Endothelial cell (in vitro differentiated cells): Measurements from ENCODE around the gene SBK2. TPM values are rescaled to one million over a fixed set of nuclear protein-coding genes. Genes with fewer than 3 reads are reported as not detected.
"Not testable (repeated sequence)": the region's sequence is repeated elsewhere in the genome, so short reads cannot be mapped to it uniquely, and the experiment has no call there.

Source experiments
- DNase-seq: peaks from one replicate; pipeline ENCODE4 v3.0.0; 2021; ENCODE audit warnings: low spot score
- H3K27ac Mint-ChIP-seq: one replicate; pipeline ENCODE4 v1.8.0; 2021; ENCODE audit warnings: mixed read lengths, inconsistent platforms; ENCODE audit not compliant: unreplicated experiment
- H3K27me3 Mint-ChIP-seq: one replicate; pipeline ENCODE4 v1.8.0; 2021; ENCODE audit warnings: mild to moderate bottlenecking, moderate library complexity, mixed read lengths, inconsistent platforms; ENCODE audit not compliant: unreplicated experiment
- H3K36me3 Mint-ChIP-seq: one replicate; pipeline ENCODE4 v1.8.0; 2021; ENCODE audit warnings: mild to moderate bottlenecking, low read depth, mixed read lengths, inconsistent platforms; ENCODE audit not compliant: unreplicated experiment
- H3K4me1 Mint-ChIP-seq: one replicate; pipeline ENCODE4 v1.8.0; 2021; ENCODE audit warnings: mild to moderate bottlenecking, mixed read lengths, inconsistent platforms; ENCODE audit not compliant: unreplicated experiment
- H3K4me3 Mint-ChIP-seq: one replicate; pipeline ENCODE4 v1.8.0; 2021; ENCODE audit warnings: mild to moderate bottlenecking, mixed read lengths, inconsistent platforms; ENCODE audit not compliant: unreplicated experiment
- H3K9me3 Mint-ChIP-seq: one replicate; pipeline ENCODE4 v1.8.0; 2021; ENCODE audit warnings: mixed read lengths, inconsistent platforms; ENCODE audit not compliant: unreplicated experiment
- CTCF ChIP-seq: fragments of 200-600 bp; sonication (generic); IDR thresholded peaks from one replicate; pipeline ENCODE4 v1.5.0; 2021; ENCODE audit warnings: antibody characterized with exemption; ENCODE audit not compliant: unreplicated experiment
- total RNA-seq: library from RNA; stranded (reverse); fragmentation: NEBNext Ultra II Directional; extraction: Animal tissue kit (Norgen Biotek cat#: 25700); gene quantifications from one replicate; pipeline ENCODE4 v1.2.1, GENCODE V29; 2021; ENCODE audit not compliant: unreplicated experiment

The SBK2 gene
- total RNA-seq, 1 donor from 2014 or later: 0.69 TPM

- TF ChIP-seq CTCF: no peak
- Mint-ChIP-seq H3K9me3 (no peaks in the 10 kb centered on the region), H3K27ac (no peak overlapping the region), H3K27me3 (peaks cover 4% of the 10 kb centered on the region), H3K4me3 (no peak overlapping the region), H3K4me1 (no peaks in the 10 kb centered on the region), H3K36me3 (peaks cover 11% of the 10 kb centered on the region)
- no peak for DNase-seq
These were observed 36.5 kb downstream of the SBK2 start for GRCh38 chr19:55500368-55500952.

- DNase-seq: no peak
- TF ChIP-seq CTCF: no peak
- H3K27ac Mint-ChIP-seq: no peak overlapping the region
- peaks cover 4% of the 10 kb centered on the region for H3K27me3 Mint-ChIP-seq
- H3K4me1 Mint-ChIP-seq: no peaks in the 10 kb centered on the region
- H3K4me3 Mint-ChIP-seq: no peak overlapping the region
- no peaks in the 10 kb centered on the region for H3K9me3 Mint-ChIP-seq
- H3K36me3 Mint-ChIP-seq: peaks cover 11% of the 10 kb centered on the region
These were observed 38.6 kb downstream of the SBK2 start for GRCh38 chr19:55498246-55498840.

DNA sequence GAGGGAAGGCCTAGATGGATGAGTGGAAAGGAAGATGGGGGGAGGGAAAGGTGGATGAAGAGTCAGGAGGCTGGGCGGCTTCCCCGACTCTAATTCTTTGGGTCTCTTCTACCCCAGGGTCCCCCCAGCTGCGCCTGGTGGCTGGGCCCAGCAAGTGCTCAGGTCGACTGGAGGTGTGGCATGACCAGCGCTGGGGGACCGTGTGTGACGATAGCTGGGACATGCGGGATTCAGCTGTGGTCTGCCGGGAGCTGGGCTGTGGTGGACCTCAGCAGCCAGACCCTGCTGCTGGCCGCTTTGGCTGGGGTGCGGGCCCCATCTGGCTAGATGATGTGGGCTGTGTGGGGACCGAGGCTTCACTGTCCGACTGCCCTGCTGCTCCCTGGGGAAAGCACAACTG lies 39.2 kb downstream of the SBK2 start:
- peaks cover 11% of the 10 kb centered on the region for H3K36me3 Mint-ChIP-seq
- TF ChIP-seq CTCF: no peak
- no peak overlapping the region for H3K27ac Mint-ChIP-seq
- no peak for DNase-seq
- peaks cover 4% of the 10 kb centered on the region for H3K27me3 Mint-ChIP-seq
- H3K4me3 Mint-ChIP-seq: no peak overlapping the region
- H3K4me1 Mint-ChIP-seq: no peaks in the 10 kb centered on the region
- H3K9me3 Mint-ChIP-seq: no peaks in the 10 kb centered on the region

GRCh38 chr19:55496820-55497219 lies 40.1 kb downstream of the SBK2 start:
- H3K27ac Mint-ChIP-seq, H3K4me3 Mint-ChIP-seq: not testable (repeated sequence)

DNA sequence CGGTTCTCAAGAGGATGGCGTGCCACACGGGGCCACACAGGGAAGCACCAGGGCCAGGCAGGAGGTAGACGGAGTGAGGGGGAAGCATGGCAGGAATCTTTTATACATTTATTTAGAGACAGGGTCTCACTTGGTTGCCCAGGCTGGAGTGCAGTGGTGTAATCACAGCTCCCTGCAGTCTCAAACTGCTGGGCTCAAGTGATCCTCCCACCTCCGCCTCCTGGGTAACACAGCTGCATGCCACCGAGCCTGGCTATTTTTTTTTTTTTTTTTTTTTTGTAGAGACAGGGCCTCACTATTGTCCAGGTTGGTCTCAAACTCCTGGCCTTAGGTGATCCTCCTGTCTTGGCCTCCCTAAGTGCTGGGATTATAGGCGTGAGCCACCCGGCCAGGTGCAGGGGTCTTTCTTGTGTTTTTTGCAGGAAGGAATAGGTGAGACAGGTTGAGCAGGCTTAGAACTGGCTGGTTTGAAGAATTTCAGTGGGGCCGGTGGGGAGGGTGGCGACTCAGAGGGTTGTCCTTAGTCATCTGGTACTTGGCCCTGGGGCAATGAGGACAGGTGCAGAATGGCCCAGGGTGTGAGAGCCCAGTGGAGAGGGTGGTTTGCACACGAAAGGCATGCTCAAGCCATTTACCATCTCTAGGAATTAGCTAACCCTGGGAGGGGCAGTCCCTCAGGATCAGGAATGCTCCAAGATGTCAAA lies 41.1 kb downstream of the SBK2 start:
- H3K4me1 Mint-ChIP-seq: no peaks in the 10 kb centered on the region
- H3K9me3 Mint-ChIP-seq: no peaks in the 10 kb centered on the region
- DNase-seq: no peak
- H3K27me3 Mint-ChIP-seq: peaks cover 2% of the 10 kb centered on the region
- TF ChIP-seq CTCF: no peak
- H3K4me3 Mint-ChIP-seq: no peak overlapping the region
- peaks cover 5% of the 10 kb centered on the region for H3K36me3 Mint-ChIP-seq
- H3K27ac Mint-ChIP-seq: no peak overlapping the region

More at GRCh38 chr19:55496820-55497219, 40.1 kb downstream of the SBK2 start:
- not testable (repeated sequence) for DNase-seq, H3K27me3 Mint-ChIP-seq, H3K4me1 Mint-ChIP-seq, H3K36me3 Mint-ChIP-seq, H3K9me3 Mint-ChIP-seq
